Gastroesophageal sphincter (tissue), 2 donors: ENCODE data around the gene IFI35.

ENCODE experiments used
- EP300 ChIP-seq: sonication (generic); formaldehyde crosslinking; IDR thresholded peaks from one replicate; pipeline ENCODE4 v1.6.1; 2017; ENCODE audit warnings: antibody characterized with exemption, mild to moderate bottlenecking
- POLR2AphosphoS5 ChIP-seq: sonication (generic); formaldehyde crosslinking; IDR thresholded peaks from one replicate; pipeline ENCODE4 v1.6.1; 2017; ENCODE audit warnings: antibody characterized with exemption

GRCh38 chr17:43062984-43063638 is 56.5 kb downstream of the IFI35 start:
- TF ChIP-seq POLR2AphosphoS5 (no peak), EP300 (no peak)
